ENCODE results near the gene C4orf17.

The C4orf17 gene

GRCh38 chr4:99510721-99511120 is at the start of gene C4orf17:
Gene C4orf17 (plus strand): TSS chr4:99511021. CDS start chr4:99513082, 2,061 bp downstream.
- peaks cover 0 to 4% (median 0%) of the 10 kb centered on the region in 10 experiments; a peak in 1 of 20 replicates for H3K4me1 ChIP-seq
- no peak within 1 kb of the TSS for H3K27ac ChIP-seq
- no peaks in the 10 kb centered on the region for H3K27me3 ChIP-seq
- no peak within 1 kb of the TSS for H3K9ac ChIP-seq
- no peak within 1 kb of the TSS for H3K4me3 ChIP-seq
- no peaks in the 10 kb centered on the region for H4K20me1 ChIP-seq
- no peak within 1 kb of the TSS for H3K4me2 ChIP-seq
- no peaks in the 10 kb centered on the region for H3K36me3 ChIP-seq
- TF ChIP-seq Cebpa-rat (IDR thresholded peaks at IDR 0.05), result no peak
- H3K9me3 ChIP-seq (replicated peaks in 1 of 11), result no peaks in the 10 kb centered on the region

- Histone ChIP-seq H3K9me3 (replicated peaks in 1 of 11) (no peaks in the 10 kb centered on the region), H3K36me3 (no peaks in the 10 kb centered on the region), H4K20me1 (no peaks in the 10 kb centered on the region), H3K4me3 (no peak overlapping the region), H3K4me1 (peaks cover 0 to 9% (median 0%) of the 10 kb centered on the region in 10 experiments; a peak in 1 of 20 replicates), H3K9ac (no peak overlapping the region), H3K27me3 (no peaks in the 10 kb centered on the region), H3K27ac (no peak overlapping the region), H3K4me2 (no peak overlapping the region)
- no peak for TF ChIP-seq Cebpa-rat (IDR thresholded peaks at IDR 0.05)
Observed at GRCh38 chr4:99461623-99462401, 49.0 kb upstream of the C4orf17 start.

GRCh38 chr4:99462875-99463464 is 47.9 kb upstream of the C4orf17 start:
- Histone ChIP-seq H3K9me3 (replicated peaks in 1 of 11) (no peaks in the 10 kb centered on the region), H3K4me1 (peaks cover 0 to 9% (median 0%) of the 10 kb centered on the region in 10 experiments; a peak in 1 of 20 replicates), H3K27me3 (no peaks in the 10 kb centered on the region), H3K27ac (no peak overlapping the region), H3K36me3 (no peaks in the 10 kb centered on the region), H3K4me3 (no peak overlapping the region), H3K9ac (no peak overlapping the region), H4K20me1 (no peaks in the 10 kb centered on the region), H3K4me2 (no peak overlapping the region)
- no peak for TF ChIP-seq Cebpa-rat (IDR thresholded peaks at IDR 0.05)

DNA sequence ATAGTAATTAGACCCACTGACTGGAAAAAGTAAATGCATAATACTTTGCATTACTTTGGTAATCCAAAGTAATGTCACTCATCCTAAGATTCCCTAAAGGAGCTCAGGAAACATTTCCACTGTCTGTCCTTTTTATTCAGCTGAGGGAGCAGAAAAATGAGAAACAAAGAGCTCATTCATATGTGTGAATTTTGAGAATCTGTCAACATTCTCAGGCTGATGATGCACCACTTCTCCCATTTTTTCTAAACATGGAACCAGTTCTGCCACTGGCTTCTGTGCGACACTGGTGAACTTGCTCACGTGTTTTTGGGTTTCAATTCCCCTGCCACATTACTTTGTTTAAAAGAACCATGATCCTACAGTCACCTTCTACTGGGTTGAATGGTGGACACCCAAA is 47.3 kb upstream of the C4orf17 start:
- TF ChIP-seq Cebpa-rat (IDR thresholded peaks at IDR 0.05), result no peak
- H3K9me3 ChIP-seq (replicated peaks in 1 of 11), result no peaks in the 10 kb centered on the region

GRCh38 chr4:99467887-99468286 is 42.9 kb upstream of the C4orf17 start:
- no peak for TF ChIP-seq Cebpa-rat (IDR thresholded peaks at IDR 0.05)

More for the DNA sequence above, 47.3 kb upstream of the C4orf17 start:
- H3K27ac ChIP-seq, result no peak overlapping the region
- no peak overlapping the region for H3K4me3 ChIP-seq
- no peaks in the 10 kb centered on the region for H4K20me1 ChIP-seq
- no peak overlapping the region for H3K9ac ChIP-seq
- peaks cover 0 to 9% (median 0%) of the 10 kb centered on the region in 10 experiments; a peak in 1 of 20 replicates for H3K4me1 ChIP-seq
- H3K36me3 ChIP-seq, result no peaks in the 10 kb centered on the region
- H3K4me2 ChIP-seq, result no peak overlapping the region
- no peaks in the 10 kb centered on the region for H3K27me3 ChIP-seq

GRCh38 chr4:99468889-99469288 is 41.9 kb upstream of the C4orf17 start:
- TF ChIP-seq Cebpa-rat (IDR thresholded peaks at IDR 0.05), result no peak
- Histone ChIP-seq H3K9me3 (replicated peaks in 1 of 11) (no peaks in the 10 kb centered on the region), H4K20me1 (no peaks in the 10 kb centered on the region), H3K36me3 (no peaks in the 10 kb centered on the region), H3K9ac (no peak overlapping the region), H3K27ac (no peak overlapping the region), H3K4me1 (peaks cover 0 to 5% (median 0%) of the 10 kb centered on the region in 10 experiments; a peak in 1 of 20 replicates), H3K27me3 (no peaks in the 10 kb centered on the region), H3K4me3 (no peak overlapping the region), H3K4me2 (no peak overlapping the region)

More at GRCh38 chr4:99467887-99468286, 42.9 kb upstream of the C4orf17 start:
- Histone ChIP-seq H3K27me3 (no peaks in the 10 kb centered on the region), H3K4me1 (peaks cover 0 to 9% (median 0%) of the 10 kb centered on the region in 10 experiments; a peak in 1 of 20 replicates), H3K9me3 (replicated peaks in 1 of 11) (no peaks in the 10 kb centered on the region), H3K36me3 (no peaks in the 10 kb centered on the region), H3K4me2 (no peak overlapping the region), H4K20me1 (no peaks in the 10 kb centered on the region), H3K4me3 (no peak overlapping the region), H3K27ac (no peak overlapping the region), H3K9ac (no peak overlapping the region)

- Histone ChIP-seq H3K9ac (no peak overlapping the region), H4K20me1 (no peaks in the 10 kb centered on the region), H3K4me3 (no peak overlapping the region), H3K4me2 (no peak overlapping the region), H3K4me1 (no peaks in the 10 kb centered on the region), H3K9me3 (replicated peaks in 1 of 11) (no peaks in the 10 kb centered on the region), H3K36me3 (no peaks in the 10 kb centered on the region), H3K27me3 (no peaks in the 10 kb centered on the region), H3K27ac (no peak overlapping the region)
- no peak for TF ChIP-seq Cebpa-rat (IDR thresholded peaks at IDR 0.05)
Observed at GRCh38 chr4:99471349-99471748, 39.5 kb upstream of the C4orf17 start.

DNA sequence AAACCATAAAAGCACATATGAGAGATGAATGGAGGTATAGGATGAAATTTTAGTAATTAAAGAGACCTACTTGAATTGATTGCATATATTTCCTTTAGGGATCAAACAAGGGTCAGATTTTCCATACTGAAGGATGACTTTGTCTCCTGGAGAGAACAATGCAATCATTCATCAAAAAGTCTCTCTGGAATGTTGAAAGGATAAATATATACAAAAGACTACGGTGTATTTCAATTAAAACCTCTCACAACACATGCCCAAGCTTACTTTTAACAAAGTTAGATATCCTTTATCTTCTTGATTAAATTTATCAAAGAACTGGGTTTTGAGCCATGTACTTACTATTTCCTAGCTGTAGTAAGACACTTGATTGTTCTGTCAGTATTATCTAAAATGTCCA is 38.9 kb upstream of the C4orf17 start:
- Histone ChIP-seq H4K20me1 (no peaks in the 10 kb centered on the region), H3K4me3 (no peak overlapping the region), H3K36me3 (no peaks in the 10 kb centered on the region), H3K27ac (no peak overlapping the region), H3K27me3 (no peaks in the 10 kb centered on the region), H3K9ac (no peak overlapping the region), H3K4me2 (no peak overlapping the region), H3K4me1 (no peaks in the 10 kb centered on the region), H3K9me3 (replicated peaks in 1 of 11) (no peaks in the 10 kb centered on the region)
- no peak for TF ChIP-seq Cebpa-rat (IDR thresholded peaks at IDR 0.05)

GRCh38 chr4:99473131-99473530 is 37.7 kb upstream of the C4orf17 start:
- no peak for TF ChIP-seq Cebpa-rat (IDR thresholded peaks at IDR 0.05)
- no peaks in the 10 kb centered on the region for H3K36me3 ChIP-seq
- no peaks in the 10 kb centered on the region for H3K4me1 ChIP-seq
- H4K20me1 ChIP-seq, result no peaks in the 10 kb centered on the region
- H3K27me3 ChIP-seq, result no peaks in the 10 kb centered on the region
- no peaks in the 10 kb centered on the region for H3K9me3 ChIP-seq (replicated peaks in 1 of 11)
- no peak overlapping the region for H3K4me3 ChIP-seq
- no peak overlapping the region for H3K4me2 ChIP-seq
- H3K9ac ChIP-seq, result no peak overlapping the region
- no peak overlapping the region for H3K27ac ChIP-seq

- Histone ChIP-seq H3K4me3 (no peak overlapping the region), H3K36me3 (no peaks in the 10 kb centered on the region), H3K27me3 (no peaks in the 10 kb centered on the region), H3K9me3 (replicated peaks in 1 of 11) (peaks cover 38 to 46% (median 42%) of the 10 kb centered on the region in 11 experiments), H3K4me1 (no peaks in the 10 kb centered on the region), H3K27ac (no peak overlapping the region), H4K20me1 (no peaks in the 10 kb centered on the region), H3K9ac (no peak overlapping the region), H3K4me2 (no peak overlapping the region)
- no peak for TF ChIP-seq Cebpa-rat (IDR thresholded peaks at IDR 0.05)
Observed at GRCh38 chr4:99483636-99484035, 27.2 kb upstream of the C4orf17 start.

Measured in BLaER1 treated with 17β-estradiol and CSF1 and Interleukin-3, amounts not matched to agents 10 nM and 100 nM (cell line).